Measurements from ENCODE around the gene WNT8B.

WNT8B gene

GRCh38 chr10:100502926-100503494, 40.2 kb downstream of the WNT8B start:
- TF ChIP-seq CTCF (IDR thresholded peaks at IDR 0.05): no peak

- no peak for TF ChIP-seq CTCF (IDR thresholded peaks at IDR 0.05)
Measured at GRCh38 chr10:100504096-100504495, 41.3 kb downstream of the WNT8B start.

GRCh38 chr10:100505164-100505563, 42.4 kb downstream of the WNT8B start:
- no peak for TF ChIP-seq CTCF (IDR thresholded peaks at IDR 0.05)

GRCh38 chr10:100506596-100507356, 44.0 kb downstream of the WNT8B start:
- no peak for TF ChIP-seq CTCF (IDR thresholded peaks at IDR 0.05)

GRCh38 chr10:100507357-100507732, 44.5 kb downstream of the WNT8B start:
- no peak for TF ChIP-seq CTCF (IDR thresholded peaks at IDR 0.05)

GRCh38 chr10:100508266-100508665, 45.5 kb downstream of the WNT8B start:
- no peak for TF ChIP-seq CTCF (IDR thresholded peaks at IDR 0.05)

GRCh38 chr10:100508691-100509150, 45.9 kb downstream of the WNT8B start:
- peak; percentile 46; the same call in 1 of the 2 replicates for TF ChIP-seq CTCF (IDR thresholded peaks at IDR 0.05)

All from LNCAP (cell line).